Measurements from ENCODE around the gene TBC1D23. TPM values are rescaled to one million over a fixed set of nuclear protein-coding genes. Genes with fewer than 3 reads are reported as not detected.
A peak's percentile ranks its signal among the peaks of the same experiment; 100 is the strongest.

The TBC1D23 gene
- total and polyA plus RNA-seq, 2 of the 13 experiments (the other 11 are each of a cell fraction or from before 2014, with no cell fraction given), result 28.7 to 35.4 TPM

- TF ChIP-seq NFIC (IDR thresholded peaks at IDR 0.05; ENCODE audit: low read length), result no peak
- TF ChIP-seq, protein P1, sequence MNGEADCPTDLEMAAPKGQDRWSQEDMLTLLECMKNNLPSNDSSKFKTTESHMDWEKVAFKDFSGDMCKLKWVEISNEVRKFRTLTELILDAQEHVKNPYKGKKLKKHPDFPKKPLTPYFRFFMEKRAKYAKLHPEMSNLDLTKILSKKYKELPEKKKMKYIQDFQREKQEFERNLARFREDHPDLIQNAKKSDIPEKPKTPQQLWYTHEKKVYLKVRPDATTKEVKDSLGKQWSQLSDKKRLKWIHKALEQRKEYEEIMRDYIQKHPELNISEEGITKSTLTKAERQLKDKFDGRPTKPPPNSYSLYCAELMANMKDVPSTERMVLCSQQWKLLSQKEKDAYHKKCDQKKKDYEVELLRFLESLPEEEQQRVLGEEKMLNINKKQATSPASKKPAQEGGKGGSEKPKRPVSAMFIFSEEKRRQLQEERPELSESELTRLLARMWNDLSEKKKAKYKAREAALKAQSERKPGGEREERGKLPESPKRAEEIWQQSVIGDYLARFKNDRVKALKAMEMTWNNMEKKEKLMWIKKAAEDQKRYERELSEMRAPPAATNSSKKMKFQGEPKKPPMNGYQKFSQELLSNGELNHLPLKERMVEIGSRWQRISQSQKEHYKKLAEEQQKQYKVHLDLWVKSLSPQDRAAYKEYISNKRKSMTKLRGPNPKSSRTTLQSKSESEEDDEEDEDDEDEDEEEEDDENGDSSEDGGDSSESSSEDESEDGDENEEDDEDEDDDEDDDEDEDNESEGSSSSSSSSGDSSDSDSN (CRISPR knock-in tag; IDR thresholded peaks at IDR 0.05), result 0 out of 2 replicates have a peak, but pooled peaks have one; percentile 54
- TF ChIP-seq, protein P2, sequence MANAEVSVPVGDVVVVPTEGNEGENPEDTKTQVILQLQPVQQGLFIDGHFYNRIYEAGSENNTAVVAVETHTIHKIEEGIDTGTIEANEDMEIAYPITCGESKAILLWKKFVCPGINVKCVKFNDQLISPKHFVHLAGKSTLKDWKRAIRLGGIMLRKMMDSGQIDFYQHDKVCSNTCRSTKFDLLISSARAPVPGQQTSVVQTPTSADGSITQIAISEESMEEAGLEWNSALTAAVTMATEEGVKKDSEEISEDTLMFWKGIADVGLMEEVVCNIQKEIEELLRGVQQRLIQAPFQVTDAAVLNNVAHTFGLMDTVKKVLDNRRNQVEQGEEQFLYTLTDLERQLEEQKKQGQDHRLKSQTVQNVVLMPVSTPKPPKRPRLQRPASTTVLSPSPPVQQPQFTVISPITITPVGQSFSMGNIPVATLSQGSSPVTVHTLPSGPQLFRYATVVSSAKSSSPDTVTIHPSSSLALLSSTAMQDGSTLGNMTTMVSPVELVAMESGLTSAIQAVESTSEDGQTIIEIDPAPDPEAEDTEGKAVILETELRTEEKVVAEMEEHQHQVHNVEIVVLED (CRISPR knock-in tag; IDR thresholded peaks at IDR 0.05; ENCODE audit: borderline replicate concordance), result peak; percentile 97
- no peak for TF ChIP-seq SOX6 (IDR thresholded peaks at IDR 0.05)
- TF ChIP-seq SOX6 (CRISPR knock-in tag; IDR thresholded peaks at IDR 0.05), result peak; percentile 67
- TF ChIP-seq TBL1XR1 (IDR thresholded peaks at IDR 0.05; ENCODE audit: borderline replicate concordance, low read length, partially characterized antibody), result peak; percentile 14
- TF ChIP-seq, protein P3, sequence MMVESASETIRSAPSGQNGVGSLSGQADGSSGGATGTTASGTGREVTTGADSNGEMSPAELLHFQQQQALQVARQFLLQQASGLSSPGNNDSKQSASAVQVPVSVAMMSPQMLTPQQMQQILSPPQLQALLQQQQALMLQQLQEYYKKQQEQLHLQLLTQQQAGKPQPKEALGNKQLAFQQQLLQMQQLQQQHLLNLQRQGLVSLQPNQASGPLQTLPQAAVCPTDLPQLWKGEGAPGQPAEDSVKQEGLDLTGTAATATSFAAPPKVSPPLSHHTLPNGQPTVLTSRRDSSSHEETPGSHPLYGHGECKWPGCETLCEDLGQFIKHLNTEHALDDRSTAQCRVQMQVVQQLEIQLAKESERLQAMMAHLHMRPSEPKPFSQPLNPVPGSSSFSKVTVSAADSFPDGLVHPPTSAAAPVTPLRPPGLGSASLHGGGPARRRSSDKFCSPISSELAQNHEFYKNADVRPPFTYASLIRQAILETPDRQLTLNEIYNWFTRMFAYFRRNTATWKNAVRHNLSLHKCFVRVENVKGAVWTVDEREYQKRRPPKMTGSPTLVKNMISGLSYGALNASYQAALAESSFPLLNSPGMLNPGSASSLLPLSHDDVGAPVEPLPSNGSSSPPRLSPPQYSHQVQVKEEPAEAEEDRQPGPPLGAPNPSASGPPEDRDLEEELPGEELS (CRISPR knock-in tag; IDR thresholded peaks at IDR 0.05), result peak; percentile 73
- peak; percentile 77; the same call in 1 of the 2 replicates for TF ChIP-seq XBP1 (CRISPR knock-in tag; IDR thresholded peaks at IDR 0.05)
- peak; percentile 65; the same call in 1 of the 2 replicates for TF ChIP-seq HINFP (CRISPR knock-in tag; IDR thresholded peaks at IDR 0.05; ENCODE audit: low read depth)
- no peak for TF ChIP-seq CENPX (CRISPR knock-in tag; IDR thresholded peaks at IDR 0.05)
- TF ChIP-seq GABPA (IDR thresholded peaks at IDR 0.05; ENCODE audit: low read depth, low read length), result peak; percentile 24; the same call in 1 of the 2 replicates
- peak; percentile 79 for TF ChIP-seq GABPA (CRISPR knock-in tag; IDR thresholded peaks at IDR 0.05; ENCODE audit: low read depth)
- peak; percentile 96 for TF ChIP-seq KDM5A (IDR thresholded peaks at IDR 0.05; ENCODE audit: borderline replicate concordance, low read length)
- TF ChIP-seq ATF7-NPFF (CRISPR knock-in tag; IDR thresholded peaks at IDR 0.05; ENCODE audit: low read depth), result peak; percentile 74
- TF ChIP-seq RFXANK (CRISPR knock-in tag; IDR thresholded peaks at IDR 0.05), result 0 out of 2 replicates have a peak, but pooled peaks have one; percentile 62
- peak; percentile 85 for TF ChIP-seq ZGPAT (CRISPR knock-in tag; IDR thresholded peaks at IDR 0.05)
- TF ChIP-seq NRL (CRISPR knock-in tag; IDR thresholded peaks at IDR 0.05; ENCODE audit: borderline replicate concordance), result peak; percentile 86
- TF ChIP-seq, protein P4, sequence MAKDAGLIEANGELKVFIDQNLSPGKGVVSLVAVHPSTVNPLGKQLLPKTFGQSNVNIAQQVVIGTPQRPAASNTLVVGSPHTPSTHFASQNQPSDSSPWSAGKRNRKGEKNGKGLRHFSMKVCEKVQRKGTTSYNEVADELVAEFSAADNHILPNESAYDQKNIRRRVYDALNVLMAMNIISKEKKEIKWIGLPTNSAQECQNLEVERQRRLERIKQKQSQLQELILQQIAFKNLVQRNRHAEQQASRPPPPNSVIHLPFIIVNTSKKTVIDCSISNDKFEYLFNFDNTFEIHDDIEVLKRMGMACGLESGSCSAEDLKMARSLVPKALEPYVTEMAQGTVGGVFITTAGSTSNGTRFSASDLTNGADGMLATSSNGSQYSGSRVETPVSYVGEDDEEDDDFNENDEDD (CRISPR knock-in tag; IDR thresholded peaks at IDR 0.05; ENCODE audit: borderline replicate concordance), result peak; percentile 46; the same call in 1 of the 2 replicates
- 0 out of 2 replicates have a peak, but pooled peaks have one; percentile 76 for TF ChIP-seq KLF9 (CRISPR knock-in tag; IDR thresholded peaks at IDR 0.05; ENCODE audit: low read depth)
These were observed at the start of gene TBC1D23 (continued) for GRCh38 chr3:100260685-100261484.

Measured in HepG2 (cell line).